Measurements from ENCODE around the gene TAC3.

- no peak for TF ChIP-seq EP300 (IDR thresholded peaks at IDR 0.05)
- TF ChIP-seq POLR2A (IDR thresholded peaks at IDR 0.05): no peak
- no peak for TF ChIP-seq CTCF (IDR thresholded peaks at IDR 0.05)
Measured at GRCh38 chr12:57057067-57057751, 40.9 kb upstream of the TAC3 start.
